NCI-H510A treated with DMSO at 0.1 percent for 48 hours (cell line): ENCODE measurements around the gene NECAP2.
"Not testable (repeated sequence)": the region's sequence is repeated elsewhere in the genome, so short reads cannot be mapped to it uniquely, and the experiment has no call there.

Source experiments
- DNase-seq: peaks from one replicate; lab custom pipeline; 2025; lab: John Stamatoyannopoulos, UW

NECAP2 gene

DNA sequence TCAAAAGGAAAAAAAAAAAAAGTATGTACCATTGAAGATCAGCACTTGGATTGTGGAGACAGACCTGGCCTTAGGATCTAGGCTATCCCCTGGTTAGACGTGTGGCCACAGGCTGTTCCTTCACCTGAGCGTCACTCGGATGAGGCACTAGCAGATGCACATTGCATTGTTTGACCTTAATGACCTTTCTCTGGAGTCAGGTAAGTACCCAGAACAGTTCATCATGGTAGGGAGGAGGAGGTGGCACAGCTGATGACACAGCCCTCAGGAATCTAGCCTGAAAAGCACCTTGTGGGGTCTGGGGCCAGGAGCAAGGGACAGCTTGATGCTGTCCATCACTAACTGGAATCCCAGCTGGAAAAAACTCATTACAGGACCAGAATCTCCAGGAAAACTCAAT, 21.2 kb downstream of the NECAP2 start:
- DNase-seq, result no peak

DNA sequence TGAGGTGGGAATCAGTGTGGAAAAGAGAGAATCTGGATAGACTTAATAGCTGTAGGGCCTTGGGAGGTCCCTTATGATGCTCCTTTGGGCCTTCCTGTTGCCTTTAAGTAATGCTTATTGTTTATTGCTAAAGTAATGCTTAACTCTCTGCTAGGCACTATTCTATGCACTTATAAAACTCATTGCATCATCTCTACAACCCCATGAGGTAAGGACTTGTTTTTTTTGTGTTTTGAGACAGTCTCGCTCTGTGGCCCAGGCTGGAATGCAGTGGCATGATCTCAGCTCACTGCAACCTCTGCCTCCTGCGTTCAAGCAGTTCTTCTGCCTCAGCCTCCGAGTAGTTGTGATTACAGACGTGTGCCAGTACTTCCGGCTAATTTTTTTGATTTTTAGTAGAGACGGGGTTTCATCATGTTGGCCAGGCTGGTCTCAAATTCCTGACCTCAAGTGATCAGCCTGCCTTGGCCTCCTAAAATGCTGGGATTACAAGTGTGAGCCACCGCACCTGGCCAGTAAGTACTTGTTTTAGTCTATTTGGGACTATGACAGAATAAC, 22.3 kb downstream of the NECAP2 start:
- no peak for DNase-seq

DNA sequence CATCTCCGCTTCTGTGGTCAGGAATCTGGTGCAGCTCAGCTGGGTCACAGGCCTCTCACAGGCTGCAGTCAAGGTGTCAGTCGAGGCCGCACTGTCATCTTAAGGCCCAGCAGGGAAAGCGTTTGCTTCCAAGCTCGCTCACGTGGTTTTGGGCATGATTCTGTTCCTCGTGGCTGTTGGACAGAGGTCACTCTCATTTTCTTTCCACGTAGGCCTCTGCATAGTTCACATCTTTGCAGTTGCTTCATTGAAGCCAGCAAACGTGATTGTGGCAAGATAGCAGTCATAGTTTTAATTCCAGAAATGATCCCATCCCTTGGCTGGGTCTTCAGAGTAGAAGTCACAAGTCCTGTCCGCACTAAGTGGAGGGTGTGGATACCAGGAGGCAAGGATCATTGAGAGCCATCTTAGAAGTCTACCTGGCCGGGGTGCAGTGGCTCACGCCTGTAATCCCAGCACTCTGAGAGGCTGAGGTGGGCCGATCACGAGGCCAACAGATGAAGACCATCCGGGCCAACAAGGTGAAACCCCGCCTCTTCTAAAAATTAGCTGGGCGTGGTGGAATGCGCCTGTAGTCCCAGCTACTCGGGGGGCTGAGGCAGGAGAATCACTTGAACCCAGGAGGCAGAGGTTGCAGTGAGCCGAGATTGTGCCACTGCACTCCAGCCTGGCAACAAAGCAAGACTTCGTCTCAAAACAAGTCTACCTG, 24.5 kb downstream of the NECAP2 start:
- DNase-seq, result no peak

DNA sequence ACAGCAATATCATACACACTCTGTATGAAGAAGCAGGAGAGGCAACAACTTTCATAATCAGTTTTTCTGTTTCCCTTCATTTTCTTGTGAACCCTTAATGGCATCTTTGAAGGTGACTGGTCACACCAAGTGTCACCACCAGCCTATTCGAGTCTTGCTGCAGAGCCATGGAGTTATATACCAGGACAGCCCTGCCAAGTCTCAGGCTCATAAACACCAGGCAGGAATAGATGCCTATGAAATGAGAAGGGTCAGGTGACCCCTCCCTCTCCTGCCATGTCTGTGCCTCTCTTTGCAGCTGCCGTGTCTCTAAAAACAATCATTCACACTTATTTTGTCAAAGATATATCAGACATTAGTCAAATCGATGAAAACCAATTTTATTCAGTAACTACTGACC, 28.0 kb downstream of the NECAP2 start:
- no peak for DNase-seq

DNA sequence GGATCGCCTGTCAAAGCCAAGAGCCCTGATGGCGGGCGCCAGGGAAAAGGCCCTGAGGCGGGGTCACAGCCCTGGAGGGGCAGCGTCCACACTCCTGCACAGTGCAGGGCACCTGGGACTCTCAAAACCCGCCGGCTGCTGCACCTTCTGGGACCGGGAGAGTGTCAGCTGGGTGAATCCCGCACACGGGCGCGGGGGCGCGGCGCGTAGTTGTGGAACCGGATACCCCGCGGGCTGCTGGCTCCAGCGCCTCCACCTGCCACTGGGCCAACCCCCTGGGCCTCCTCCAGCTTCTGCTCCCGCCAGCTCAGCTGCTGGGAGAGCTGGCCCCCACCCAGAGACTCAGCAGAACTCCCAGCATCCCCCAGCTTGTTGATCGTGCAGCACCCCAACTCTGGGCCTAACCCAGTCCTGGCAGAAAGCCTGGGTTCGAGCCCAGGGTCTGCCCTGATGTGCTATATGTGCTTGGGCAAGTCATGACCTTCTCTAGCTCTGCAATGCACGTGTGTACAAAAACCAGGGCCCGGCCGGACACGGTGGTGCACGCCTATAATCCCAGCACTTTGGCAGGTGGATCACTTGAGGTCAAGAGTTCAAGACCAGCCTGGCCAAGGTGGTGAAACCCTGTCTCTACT, 33.8 kb downstream of the NECAP2 start:
- no peak for DNase-seq

- DNase-seq, result not testable (repeated sequence)
Measured at GRCh38 chr1:16474891-16475290, 34.4 kb downstream of the NECAP2 start.

DNA sequence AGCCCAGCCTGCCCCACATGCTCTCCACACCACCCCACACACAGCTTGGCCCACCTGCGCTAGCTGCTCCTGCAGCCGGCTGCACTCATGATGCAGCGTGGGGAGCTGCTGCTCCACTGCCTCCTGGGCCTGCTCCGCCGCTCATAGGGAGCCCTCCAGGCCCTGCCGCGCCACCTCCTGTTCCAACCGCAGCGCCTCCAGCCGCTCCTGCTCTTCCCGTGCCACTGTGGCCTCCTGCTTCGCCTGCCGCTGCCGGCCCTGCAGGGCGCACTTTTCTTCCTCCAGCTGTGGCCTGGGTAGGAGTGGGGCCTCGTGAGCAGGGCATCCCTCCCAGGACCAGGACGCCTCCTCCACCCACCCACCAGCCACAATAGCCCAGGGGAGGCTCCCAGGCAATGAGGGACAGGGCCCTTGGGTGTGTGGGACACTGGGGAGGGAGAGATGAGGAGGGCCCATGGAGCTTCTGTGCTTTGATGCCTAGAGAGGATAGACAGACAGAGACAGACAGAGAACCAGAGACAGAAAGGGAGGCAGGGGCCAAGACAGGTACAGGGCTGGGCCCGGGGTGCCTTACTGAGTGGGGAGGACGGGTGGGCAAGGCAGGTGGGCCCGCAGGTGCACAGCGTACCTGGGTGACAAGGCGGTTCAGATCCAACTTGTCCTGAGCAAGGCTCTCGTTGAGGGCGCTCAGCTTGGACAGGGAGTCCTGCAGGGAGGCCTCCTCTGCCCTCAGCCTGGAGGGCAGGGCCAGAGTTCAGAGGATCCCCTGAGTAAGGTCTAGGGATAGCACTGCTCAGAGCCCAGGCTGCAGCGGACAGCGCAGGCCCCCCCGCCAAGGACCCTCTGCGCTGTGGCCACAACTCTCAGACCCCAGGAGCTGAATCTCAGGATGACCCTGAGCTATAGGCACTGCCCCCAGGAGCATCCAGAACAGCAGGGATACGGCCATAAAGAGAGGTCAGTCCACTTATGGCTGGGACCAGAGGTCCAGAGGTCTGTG, 35.5 kb downstream of the NECAP2 start:
- not testable (repeated sequence) for DNase-seq

GRCh38 chr1:16478091-16478490, 37.6 kb downstream of the NECAP2 start:
- no peak for DNase-seq

GRCh38 chr1:16483146-16483545, 42.6 kb downstream of the NECAP2 start:
- DNase-seq, result not testable (repeated sequence)

DNA sequence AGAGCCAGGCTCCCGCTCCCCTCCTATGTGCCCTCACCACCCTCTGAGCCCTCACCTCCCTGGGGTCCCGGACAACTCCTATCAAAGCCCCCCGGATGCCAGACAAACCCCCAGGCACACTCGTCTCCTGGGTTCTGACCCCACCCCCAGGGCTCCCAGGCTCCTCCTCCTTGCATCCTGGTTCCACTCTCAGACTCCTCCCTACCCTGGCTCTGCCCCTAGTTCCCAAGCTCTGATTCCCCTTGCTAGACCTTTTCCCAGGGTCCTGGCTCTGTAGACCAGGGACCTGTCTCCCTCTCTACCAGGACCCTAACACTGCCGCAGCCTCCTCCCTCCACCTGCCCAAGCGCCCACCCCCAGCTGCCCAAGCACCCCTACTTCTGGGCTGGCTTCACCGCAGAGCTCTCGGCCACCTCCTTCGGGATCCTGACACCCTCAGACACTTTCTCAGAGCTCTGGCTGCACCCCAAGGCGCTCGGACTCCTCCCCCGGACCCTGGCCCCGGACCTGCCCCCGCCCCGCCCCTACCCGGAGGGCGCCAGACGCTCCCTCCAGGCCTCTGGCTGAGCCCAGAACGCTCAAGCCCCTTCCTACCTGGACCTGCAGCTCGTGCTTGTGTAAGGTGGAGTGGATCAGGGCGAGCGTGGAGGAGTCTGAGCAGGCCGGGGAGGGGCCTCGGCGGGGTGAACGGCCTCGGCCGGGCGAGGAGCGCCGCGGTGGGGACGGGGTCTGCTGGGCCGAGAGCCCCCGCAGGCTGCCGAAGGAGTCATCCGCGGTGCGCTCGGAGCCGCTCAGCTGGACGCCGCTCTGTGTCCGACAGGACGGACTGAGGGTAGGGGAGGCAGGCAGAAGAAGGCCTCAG, 43.3 kb downstream of the NECAP2 start:
- DNase-seq, result not testable (repeated sequence)

- DNase-seq, result no peak
Measured at GRCh38 chr1:16484501-16484835, 43.9 kb downstream of the NECAP2 start.

- DNase-seq, result no peak
Measured at GRCh38 chr1:16484931-16485330, 44.4 kb downstream of the NECAP2 start.

GRCh38 chr1:16486316-16486715, 45.8 kb downstream of the NECAP2 start:
- not testable (repeated sequence) for DNase-seq

- DNase-seq, result not testable (repeated sequence)
Measured at GRCh38 chr1:16487011-16487410, 46.5 kb downstream of the NECAP2 start.

- not testable (repeated sequence) for DNase-seq
Measured at GRCh38 chr1:16489195-16489880, 48.8 kb downstream of the NECAP2 start.

DNA sequence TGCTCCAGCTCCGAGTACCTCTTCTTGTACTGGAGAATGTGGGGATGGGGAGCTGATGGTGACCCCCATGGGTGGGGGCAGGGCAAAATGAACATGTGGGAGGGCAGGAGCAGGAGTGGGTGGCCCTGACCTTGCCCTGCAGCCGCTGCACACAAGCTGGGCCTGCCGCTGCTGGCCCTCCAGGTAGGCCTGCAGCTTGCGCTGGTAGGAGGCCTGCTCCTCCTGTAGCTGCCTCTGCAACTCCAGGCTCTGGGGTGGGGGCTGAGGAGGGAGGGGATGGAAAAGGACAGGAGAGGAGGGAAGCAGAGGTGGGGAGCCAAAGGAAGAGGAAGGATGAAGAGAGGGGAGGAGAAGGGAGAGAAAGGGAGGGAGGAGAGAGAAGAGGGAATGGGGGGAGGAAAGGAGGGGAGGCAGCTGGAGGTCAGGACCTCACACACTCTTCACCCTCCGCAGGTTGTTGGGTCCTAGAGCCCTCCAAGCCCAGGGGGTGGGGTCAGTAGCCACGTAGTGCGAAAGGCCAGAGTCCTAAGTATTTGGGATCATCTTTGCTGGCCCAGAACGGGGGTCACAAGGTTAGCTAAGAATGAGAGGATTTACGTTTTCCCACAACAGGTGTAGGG, 50.6 kb downstream of the NECAP2 start:
- no peak for DNase-seq

DNA sequence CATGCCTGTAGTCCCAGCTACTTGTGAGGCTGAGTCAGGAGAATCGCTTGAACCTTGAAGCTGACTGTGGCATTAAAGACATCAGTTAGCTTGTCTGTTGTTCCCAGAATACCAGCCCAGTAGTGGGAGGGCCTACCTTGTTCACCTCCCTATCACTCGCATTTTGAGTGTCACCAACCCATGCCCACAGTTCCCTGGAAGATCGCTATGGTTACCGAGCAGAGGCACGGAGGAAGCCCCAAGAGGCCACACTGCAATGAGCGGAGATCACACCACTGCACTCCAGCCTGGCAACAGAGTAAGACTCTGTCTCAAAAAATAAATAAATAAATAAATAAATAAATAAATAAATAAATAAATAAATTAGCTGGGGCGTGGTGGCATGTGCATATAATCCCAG, 52.4 kb downstream of the NECAP2 start:
- not testable (repeated sequence) for DNase-seq

GRCh38 chr1:16493731-16494130, 53.2 kb downstream of the NECAP2 start:
- DNase-seq, result not testable (repeated sequence)

DNA sequence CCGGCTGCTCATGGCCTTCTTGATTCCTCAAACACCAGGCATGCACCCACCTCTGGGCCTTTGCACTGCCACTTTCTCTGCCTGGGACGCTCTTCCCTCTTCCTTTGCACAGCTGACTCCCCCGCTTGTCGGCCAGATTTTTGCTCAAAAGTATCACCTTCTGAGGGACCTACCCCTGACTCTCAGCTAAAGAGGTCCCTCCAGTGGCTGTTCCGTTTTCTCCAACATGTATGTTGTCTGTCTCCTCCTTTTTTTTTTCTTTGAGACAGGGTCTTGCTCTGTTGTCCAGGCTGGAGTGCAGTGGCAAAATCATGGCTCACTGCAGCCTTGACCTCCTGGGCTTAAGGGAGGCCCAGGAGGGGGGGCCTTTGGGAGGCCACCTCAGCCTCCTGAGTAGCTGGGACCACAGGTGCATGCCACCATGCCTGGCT, 57.0 kb downstream of the NECAP2 start:
- not testable (repeated sequence) for DNase-seq

DNA sequence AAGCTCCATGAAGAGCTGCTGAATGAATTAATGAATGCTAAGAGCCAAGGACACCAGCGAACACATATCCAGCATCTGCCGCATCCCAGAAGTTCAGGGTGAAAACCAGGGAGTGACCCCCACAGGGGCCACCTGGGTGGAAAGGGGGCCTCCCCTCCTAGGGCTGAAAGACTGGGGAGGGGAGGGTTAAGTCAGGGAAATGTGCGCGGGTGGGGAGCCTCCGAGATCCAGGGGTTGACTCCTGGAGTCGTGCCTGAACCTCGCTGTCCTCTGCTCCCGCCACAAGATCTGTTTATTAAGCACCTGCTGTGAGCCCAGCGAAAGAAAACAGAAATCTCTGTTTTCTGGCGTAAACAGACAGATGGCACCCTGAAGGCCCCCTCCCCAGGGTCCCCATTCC, 57.5 kb downstream of the NECAP2 start:
- DNase-seq, result not testable (repeated sequence)
